Sigmoid colon (tissue), 7 donors: Measurements from ENCODE around the gene SYCP1. TPM values are rescaled to one million over a fixed set of nuclear protein-coding genes. Genes with fewer than 3 reads are reported as not detected.
"Not testable (repeated sequence)": the region's sequence is repeated elsewhere in the genome, so short reads cannot be mapped to it uniquely, and the experiment has no call there.

Source experiments
- DNase-seq: peaks from one replicate; pipeline ENCODE4 v3.0.0-alpha.2; 2019
- H3K27ac ChIP-seq, 4 donors: fragments of 200-600 bp; sonication (generic); one replicate each; pipeline ENCODE4 v1.5.1; 2016 to 2019; ENCODE audit warnings: mild to moderate bottlenecking in 1 of 4
- H3K27me3 ChIP-seq, 3 donors: fragments of 200-600 bp; sonication (generic); one replicate each; pipeline ENCODE4 v1.5.1; 2019; ENCODE audit warnings: mild to moderate bottlenecking in 1 of 3
- H3K36me3 ChIP-seq, 4 donors: fragments of 200-600 bp; sonication (generic); one replicate each; pipeline ENCODE4 v1.5.1; 2016 to 2019
- H3K4me1 ChIP-seq, 4 donors: fragments of 200-600 bp; sonication (generic); one replicate each; pipeline ENCODE4 v1.5.1; 2017 to 2019
- H3K4me3 ChIP-seq, 4 donors: fragments of 200-600 bp; sonication (generic); one replicate each; pipeline ENCODE4 v1.5.1; 2017 to 2019; ENCODE audit warnings: mild to moderate bottlenecking in 2 of 4, moderate library complexity in 1 of 4
- H3K9me3 ChIP-seq, 4 donors: fragments of 200-600 bp in 3 of 4; sonication (generic) in 3 of 4; one replicate each; pipeline versions ENCODE4 v1.5.1 to v1.6.1; 2013 to 2019
- EP300 ChIP-seq, 4 donors: sonication (generic); formaldehyde crosslinking; IDR thresholded peaks; one replicate each; pipeline ENCODE4 v1.6.1; 2017; ENCODE audit warnings: antibody characterized with exemption in 4 of 4
- POLR2A ChIP-seq, 2 donors: fragments of 450-650 bp; IDR thresholded peaks; one replicate each; pipeline ENCODE4 v1.6.1; 2016; ENCODE audit warnings: antibody characterized with exemption in 2 of 2, mild to moderate bottlenecking in 2 of 2, moderate library complexity in 2 of 2
- POLR2AphosphoS5 ChIP-seq, 4 donors: sonication (generic); formaldehyde crosslinking; IDR thresholded peaks; one replicate each; pipeline ENCODE4 v1.6.1; 2017; ENCODE audit warnings: antibody characterized with exemption in 4 of 4
- WGBS, 2 donors: extraction: QIAGEN DNeasy Blood & Tissue Kit; methylation state at CpG; one replicate each; pipeline ENCODE4 v1.1.7; 2013; 5-methylcytosine and 5-hydroxymethylcytosine counted together
- intact Hi-C: fragments of 100-400 bp; cut with DNase I; formaldehyde crosslinking; loops from one replicate; pipeline ENCODE4 v1.15.1; 2023
- polyA plus RNA-seq, 3 donors: library from polyadenylated mRNA; stranded (reverse); fragments of 200-250 nt; gene quantifications; one replicate each; pipeline ENCODE4 v1.2.3, GENCODE V29; 2013
- total RNA-seq, 4 donors: library from RNA; depleted of rRNA; stranded (reverse); fragments of >200 nt; gene quantifications; one replicate each; pipeline ENCODE4 v1.1.0, GENCODE V29; 2016
- TF ChIP-seq, protein P1 (sequence below), 4 experiments: fragments of 450-650 bp in 3 of 4; fragments of 200-600 bp in 1 of 4; IDR thresholded peaks; one replicate each; pipeline ENCODE4 v1.5.1; 2016 to 2019; ENCODE audit warnings: antibody characterized with exemption in 4 of 4, mild to moderate bottlenecking in 3 of 4, moderate library complexity in 2 of 4
- donor health status: healthy with polysubstance abuse.
- donor health status: Bipolar disorder and iron deficiency.
- donor health status: healthy.

SYCP1 gene
- total and polyA plus RNA-seq, 7 donors, result not detected

DNA sequence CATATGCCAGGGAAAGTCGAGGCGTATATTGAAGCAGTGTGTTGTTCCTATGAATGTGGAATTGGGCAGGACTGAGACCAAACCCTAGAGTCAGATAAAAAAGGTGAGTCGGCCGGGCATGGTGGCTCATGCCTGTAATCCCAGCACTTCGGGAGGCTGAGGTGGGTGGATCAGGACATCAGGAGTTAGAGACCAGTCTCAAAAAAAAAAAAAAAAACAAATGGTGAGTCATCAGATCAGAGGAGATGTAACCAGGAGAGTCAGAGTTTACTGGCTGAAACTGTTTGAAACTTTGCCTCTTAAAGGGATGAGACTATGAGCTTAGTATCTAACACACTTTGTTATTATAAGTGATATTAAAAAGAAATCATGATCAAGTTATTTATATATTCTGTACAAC, 26.4 kb upstream of the SYCP1 start:
- Histone ChIP-seq H3K4me1 (no peaks in the 10 kb centered on the region), H3K9me3 (no peaks in the 10 kb centered on the region)
- intact Hi-C loops, result no loop called here

DNA sequence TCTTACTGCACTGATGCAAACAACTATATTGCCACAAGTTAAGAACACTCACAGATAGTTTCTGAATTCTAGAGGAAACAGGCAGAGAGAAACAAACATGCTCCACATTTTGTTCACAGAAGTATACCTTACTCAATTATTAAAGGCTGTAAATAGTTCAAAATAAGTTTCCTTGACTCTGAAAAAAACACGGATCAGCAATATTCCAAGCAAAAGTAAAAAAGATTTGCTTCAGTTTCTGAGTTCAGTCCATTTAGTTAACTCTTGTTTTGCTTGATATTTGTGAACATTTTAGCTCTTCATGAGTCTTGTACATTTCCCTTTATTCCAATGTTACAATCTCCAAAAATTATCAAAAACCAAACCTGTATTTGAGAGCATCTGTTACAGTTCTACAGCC, 24.6 kb upstream of the SYCP1 start:
- H3K27ac ChIP-seq, H3K4me3 ChIP-seq, H3K36me3 ChIP-seq, intact Hi-C loops, H3K9me3 ChIP-seq, H3K4me1 ChIP-seq, DNase-seq, H3K27me3 ChIP-seq: not testable (repeated sequence)
- 77 to 81% methylated on average over 1 of the region's 1 CpG for WGBS, 2 donors

More for the DNA sequence above, 26.4 kb upstream of the SYCP1 start:
- no peak for DNase-seq
- Histone ChIP-seq H3K36me3 (no peaks in the 10 kb centered on the region), H3K27ac (no peak overlapping the region), H3K4me3 (no peak overlapping the region), H3K27me3 (no peaks in the 10 kb centered on the region)
- WGBS, 2 donors, result 82 to 84% methylated on average over 5 of the region's 5 CpGs
- TF ChIP-seq, protein P1, sequence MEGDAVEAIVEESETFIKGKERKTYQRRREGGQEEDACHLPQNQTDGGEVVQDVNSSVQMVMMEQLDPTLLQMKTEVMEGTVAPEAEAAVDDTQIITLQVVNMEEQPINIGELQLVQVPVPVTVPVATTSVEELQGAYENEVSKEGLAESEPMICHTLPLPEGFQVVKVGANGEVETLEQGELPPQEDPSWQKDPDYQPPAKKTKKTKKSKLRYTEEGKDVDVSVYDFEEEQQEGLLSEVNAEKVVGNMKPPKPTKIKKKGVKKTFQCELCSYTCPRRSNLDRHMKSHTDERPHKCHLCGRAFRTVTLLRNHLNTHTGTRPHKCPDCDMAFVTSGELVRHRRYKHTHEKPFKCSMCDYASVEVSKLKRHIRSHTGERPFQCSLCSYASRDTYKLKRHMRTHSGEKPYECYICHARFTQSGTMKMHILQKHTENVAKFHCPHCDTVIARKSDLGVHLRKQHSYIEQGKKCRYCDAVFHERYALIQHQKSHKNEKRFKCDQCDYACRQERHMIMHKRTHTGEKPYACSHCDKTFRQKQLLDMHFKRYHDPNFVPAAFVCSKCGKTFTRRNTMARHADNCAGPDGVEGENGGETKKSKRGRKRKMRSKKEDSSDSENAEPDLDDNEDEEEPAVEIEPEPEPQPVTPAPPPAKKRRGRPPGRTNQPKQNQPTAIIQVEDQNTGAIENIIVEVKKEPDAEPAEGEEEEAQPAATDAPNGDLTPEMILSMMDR (IDR thresholded peaks at IDR 0.05), result no peak
- TF ChIP-seq POLR2AphosphoS5 (IDR thresholded peaks at IDR 0.05), result no peak
- TF ChIP-seq POLR2A (IDR thresholded peaks at IDR 0.05), result no peak
- no peak for TF ChIP-seq EP300 (IDR thresholded peaks at IDR 0.05)

DNA sequence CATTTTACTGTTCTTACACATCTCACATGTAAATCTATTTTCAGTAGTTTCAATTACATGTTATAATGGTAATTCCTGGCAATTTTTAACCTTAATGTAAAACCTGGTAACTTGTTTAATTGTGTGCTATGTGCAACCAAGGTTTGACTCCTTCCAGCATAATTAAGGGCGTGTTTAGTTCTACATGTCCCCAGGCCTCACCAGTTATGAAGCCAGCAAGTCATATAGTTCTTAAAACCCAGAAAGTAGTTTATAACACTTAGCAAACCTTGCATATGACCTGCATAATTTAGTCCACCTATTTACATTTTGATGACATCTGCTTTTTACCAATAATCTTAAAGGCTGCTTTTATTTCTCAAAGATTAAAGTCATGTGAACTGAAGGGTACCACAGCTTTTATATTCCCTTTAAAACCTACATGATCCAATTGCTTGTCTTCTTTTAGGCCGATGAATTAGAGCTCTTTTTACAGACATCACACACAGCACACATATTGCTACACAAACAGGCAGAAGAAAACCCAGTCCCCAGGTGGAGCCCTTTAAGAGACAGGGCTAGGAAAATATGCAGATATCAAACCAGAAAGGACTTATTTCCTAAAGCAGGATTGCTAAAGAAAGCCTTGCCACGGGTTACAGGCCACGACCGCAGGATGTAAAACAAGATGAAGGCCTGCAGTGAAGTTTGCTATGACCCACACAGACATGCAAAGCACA, 23.2 kb upstream of the SYCP1 start:
- WGBS, 2 donors, result 79 to 86% methylated on average over 5 of the region's 5 CpGs
- DNase-seq, result no peak
- H3K27ac ChIP-seq, result no peak overlapping the region
- no peak for TF ChIP-seq POLR2AphosphoS5 (IDR thresholded peaks at IDR 0.05)
- no peaks in the 10 kb centered on the region for H3K9me3 ChIP-seq
- H3K4me3 ChIP-seq, result no peak overlapping the region
- H3K27me3 ChIP-seq, result no peaks in the 10 kb centered on the region
- H3K36me3 ChIP-seq, result no peaks in the 10 kb centered on the region
- no peaks in the 10 kb centered on the region for H3K4me1 ChIP-seq
- intact Hi-C loops, result no loop called here

DNA sequence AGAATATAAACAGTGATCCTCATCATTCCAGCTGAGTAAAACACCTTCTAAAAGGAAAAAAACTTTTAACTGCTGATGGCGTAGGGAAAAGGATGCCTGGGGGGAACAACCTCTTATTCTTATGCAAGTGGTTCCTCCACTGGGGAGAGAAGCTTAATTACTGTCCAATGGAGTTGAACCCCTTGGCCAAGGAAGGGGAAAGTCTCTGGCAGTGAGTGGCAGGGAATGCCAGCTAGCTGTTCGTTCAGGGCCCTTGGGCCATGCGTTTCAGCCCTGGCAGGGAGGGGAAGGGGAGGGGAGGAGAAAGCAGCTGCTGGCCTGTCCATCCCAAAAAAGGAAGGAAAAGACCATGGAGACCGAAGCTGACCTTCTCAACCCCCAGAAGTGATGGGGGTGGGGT, 22.6 kb upstream of the SYCP1 start:
- H3K27me3 ChIP-seq, result no peaks in the 10 kb centered on the region
- no peak overlapping the region for H3K4me3 ChIP-seq
- TF ChIP-seq POLR2AphosphoS5 (IDR thresholded peaks at IDR 0.05), result no peak
- TF ChIP-seq, protein P1 (IDR thresholded peaks at IDR 0.05), result no peak
- TF ChIP-seq EP300 (IDR thresholded peaks at IDR 0.05), result no peak
- no peak for TF ChIP-seq POLR2A (IDR thresholded peaks at IDR 0.05)
- no peak overlapping the region for H3K27ac ChIP-seq
- WGBS, 2 donors, result 85 to 89% methylated on average over 4 of the region's 4 CpGs
- DNase-seq, result no peak
- no peaks in the 10 kb centered on the region for H3K9me3 ChIP-seq
- intact Hi-C loops, result no loop called here
- no peaks in the 10 kb centered on the region for H3K36me3 ChIP-seq
- no peaks in the 10 kb centered on the region for H3K4me1 ChIP-seq

DNA sequence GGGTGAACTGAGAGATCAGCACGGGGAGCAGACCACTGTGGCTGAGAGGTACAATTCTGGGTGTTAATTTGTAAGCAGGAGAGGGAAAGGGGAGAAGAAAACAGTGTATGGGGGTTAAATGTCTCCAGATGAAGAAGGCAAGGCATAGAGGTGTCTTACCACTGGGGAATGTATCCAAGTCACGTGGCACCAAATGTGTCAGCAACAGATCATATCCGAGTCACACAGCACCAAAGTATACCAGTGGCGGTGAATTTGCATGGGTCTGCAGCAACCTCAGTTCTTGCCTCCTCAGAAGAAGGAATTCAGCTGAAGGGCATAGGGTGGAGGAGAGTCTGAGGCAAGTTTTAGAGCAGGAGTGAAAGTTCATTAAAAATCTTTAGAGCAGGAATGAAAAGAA, 21.2 kb upstream of the SYCP1 start:
- DNase-seq, result no peak
- 78 to 89% methylated on average over 4 of the region's 4 CpGs for WGBS, 2 donors
- no peaks in the 10 kb centered on the region for H3K4me1 ChIP-seq

More for the DNA sequence above, 21.2 kb upstream of the SYCP1 start:
- TF ChIP-seq POLR2AphosphoS5 (IDR thresholded peaks at IDR 0.05), result no peak
- TF ChIP-seq EP300 (IDR thresholded peaks at IDR 0.05), result no peak
- TF ChIP-seq, protein P1 (IDR thresholded peaks at IDR 0.05), result no peak
- no peak for TF ChIP-seq POLR2A (IDR thresholded peaks at IDR 0.05)
- H3K27ac ChIP-seq, result no peak overlapping the region
- H3K36me3 ChIP-seq, result no peaks in the 10 kb centered on the region
- no peak overlapping the region for H3K4me3 ChIP-seq
- no peaks in the 10 kb centered on the region for H3K9me3 ChIP-seq
- no peaks in the 10 kb centered on the region for H3K27me3 ChIP-seq
- intact Hi-C loops, result no loop called here
